ENCODE data around the gene TP73.

- TF ChIP-seq, protein P1, sequence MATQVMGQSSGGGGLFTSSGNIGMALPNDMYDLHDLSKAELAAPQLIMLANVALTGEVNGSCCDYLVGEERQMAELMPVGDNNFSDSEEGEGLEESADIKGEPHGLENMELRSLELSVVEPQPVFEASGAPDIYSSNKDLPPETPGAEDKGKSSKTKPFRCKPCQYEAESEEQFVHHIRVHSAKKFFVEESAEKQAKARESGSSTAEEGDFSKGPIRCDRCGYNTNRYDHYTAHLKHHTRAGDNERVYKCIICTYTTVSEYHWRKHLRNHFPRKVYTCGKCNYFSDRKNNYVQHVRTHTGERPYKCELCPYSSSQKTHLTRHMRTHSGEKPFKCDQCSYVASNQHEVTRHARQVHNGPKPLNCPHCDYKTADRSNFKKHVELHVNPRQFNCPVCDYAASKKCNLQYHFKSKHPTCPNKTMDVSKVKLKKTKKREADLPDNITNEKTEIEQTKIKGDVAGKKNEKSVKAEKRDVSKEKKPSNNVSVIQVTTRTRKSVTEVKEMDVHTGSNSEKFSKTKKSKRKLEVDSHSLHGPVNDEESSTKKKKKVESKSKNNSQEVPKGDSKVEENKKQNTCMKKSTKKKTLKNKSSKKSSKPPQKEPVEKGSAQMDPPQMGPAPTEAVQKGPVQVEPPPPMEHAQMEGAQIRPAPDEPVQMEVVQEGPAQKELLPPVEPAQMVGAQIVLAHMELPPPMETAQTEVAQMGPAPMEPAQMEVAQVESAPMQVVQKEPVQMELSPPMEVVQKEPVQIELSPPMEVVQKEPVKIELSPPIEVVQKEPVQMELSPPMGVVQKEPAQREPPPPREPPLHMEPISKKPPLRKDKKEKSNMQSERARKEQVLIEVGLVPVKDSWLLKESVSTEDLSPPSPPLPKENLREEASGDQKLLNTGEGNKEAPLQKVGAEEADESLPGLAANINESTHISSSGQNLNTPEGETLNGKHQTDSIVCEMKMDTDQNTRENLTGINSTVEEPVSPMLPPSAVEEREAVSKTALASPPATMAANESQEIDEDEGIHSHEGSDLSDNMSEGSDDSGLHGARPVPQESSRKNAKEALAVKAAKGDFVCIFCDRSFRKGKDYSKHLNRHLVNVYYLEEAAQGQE (IDR thresholded peaks at IDR 0.05; ENCODE audit: insufficient read depth in 1 of 2, low read depth in 2 of 2, low read length in 2 of 2) = no peak
- TF ChIP-seq POLR2AphosphoS5 (IDR thresholded peaks at IDR 0.05; ENCODE audit: low read depth, low read length) = no peak
- no peak for TF ChIP-seq SIN3A (IDR thresholded peaks at IDR 0.05; ENCODE audit: borderline replicate concordance, insufficient read depth, low read length)
- no peak for TF ChIP-seq TAF1 (IDR thresholded peaks at IDR 0.05; ENCODE audit: borderline replicate concordance, insufficient read depth, low read length)
- TF ChIP-seq FOXP2 (optimal IDR thresholded peaks at IDR 0.05; ENCODE audit: borderline replicate concordance, extremely low read depth, extremely low read length, insufficient read depth) = no peak
These were observed at the start of gene TP73 for GRCh38 chr1:3651930-3652547.
